ENCODE results near the gene SLC66A2. TPM values are rescaled to one million over a fixed set of nuclear protein-coding genes. Genes with fewer than 3 reads are reported as not detected.

The SLC66A2 gene
- total and polyA plus RNA-seq, 2 donors (not counting 1 experiment from before 2014, with no cell fraction given) = 44.4 to 45.1 TPM

GRCh38 chr18:79962835-79963657, 11.6 kb upstream of the SLC66A2 start:
- peak overlapping the region; percentile 39 for H2AFZ ChIP-seq (ENCODE audit: insufficient read depth, low read depth, low read length, poor library complexity, severe bottlenecking)
- no peaks in the 10 kb centered on the region for H3K27me3 Mint-ChIP-seq
- H3K9me3 ChIP-seq (ENCODE audit: control extremely low read depth in 1 of 3, control insufficient read depth in 2 of 3, insufficient read depth in 1 of 3, low read length in 2 of 3) = peaks cover 0 to 14% (median 0%) of the 10 kb centered on the region in 3 donors
- H3K36me3 ChIP-seq (replicated peaks in 1 of 2; ENCODE audit: control extremely low read depth in 1 of 2, control insufficient read depth in 1 of 2, extremely low read depth in 1 of 2, insufficient read depth in 2 of 2, low read length in 1 of 2) = no peaks in the 10 kb centered on the region
- H3K27ac ChIP-seq (ENCODE audit: low read length in 2 of 2) = no peak overlapping the region
- ChIA-PET POLR2A (no interaction called here), CTCF (interaction anchor here (1.1 kb wide), 1 partner anchor 25 kb away, joined by 3 read pairs; no protein-coding TSS in a partner anchor)
- peaks cover 0 to 6% (median 0%) of the 10 kb centered on the region in 4 experiments for H3K27me3 ChIP-seq (replicated peaks in 1 of 4; ENCODE audit: control extremely low read depth in 1 of 4, control insufficient read depth in 3 of 4, insufficient read depth in 4 of 4, low read length in 3 of 4)
- peaks cover 37% of the 10 kb centered on the region for H3K4me1 Mint-ChIP-seq
- peak overlapping the region; percentile 60 for H3K27ac Mint-ChIP-seq
- peak overlapping the region; percentile 96 for H3K4me2 ChIP-seq (replicated peaks; ENCODE audit: low read depth, low read length, poor library complexity, severe bottlenecking)
- H3K4me1 ChIP-seq (ENCODE audit: control insufficient read depth in 2 of 2, insufficient read depth in 2 of 2, low read length in 2 of 2) = peaks cover 23 to 41% of the 10 kb centered on the region in 2 donors
- DNase-seq = peak; percentile 59
- 77% methylated on average over 16 of the region's 30 CpGs for WGBS (ENCODE audit: insufficient coverage)
- H4K20me1 ChIP-seq (ENCODE audit: control insufficient read depth, insufficient read depth, low read length, poor library complexity, severe bottlenecking) = peaks cover 10% of the 10 kb centered on the region
- peak; percentile 45 for ATAC-seq (ENCODE audit: low read depth)
- intact Hi-C loops (cut with micrococcal nuclease) = loop anchor here (5.0 kb wide), 1 partner anchor 166 kb away; the partner anchor contains the start of gene KCNG2
- H3K4me3 ChIP-seq (ENCODE audit: control extremely low read depth in 1 of 5, extremely low read depth in 1 of 5, insufficient read depth in 1 of 5, low read depth in 2 of 5, low read length in 4 of 5) = peak overlapping the region in 2 of 5 experiments; percentile 18 to 22
- no peak overlapping the region for H3K9ac ChIP-seq (ENCODE audit: low read length)
- TF ChIP-seq EZH2 (IDR thresholded peaks at IDR 0.05; ENCODE audit: borderline replicate concordance, insufficient read depth, low read depth, low read length, poor library complexity, severe bottlenecking) = no peak
- TF ChIP-seq, protein P1, sequence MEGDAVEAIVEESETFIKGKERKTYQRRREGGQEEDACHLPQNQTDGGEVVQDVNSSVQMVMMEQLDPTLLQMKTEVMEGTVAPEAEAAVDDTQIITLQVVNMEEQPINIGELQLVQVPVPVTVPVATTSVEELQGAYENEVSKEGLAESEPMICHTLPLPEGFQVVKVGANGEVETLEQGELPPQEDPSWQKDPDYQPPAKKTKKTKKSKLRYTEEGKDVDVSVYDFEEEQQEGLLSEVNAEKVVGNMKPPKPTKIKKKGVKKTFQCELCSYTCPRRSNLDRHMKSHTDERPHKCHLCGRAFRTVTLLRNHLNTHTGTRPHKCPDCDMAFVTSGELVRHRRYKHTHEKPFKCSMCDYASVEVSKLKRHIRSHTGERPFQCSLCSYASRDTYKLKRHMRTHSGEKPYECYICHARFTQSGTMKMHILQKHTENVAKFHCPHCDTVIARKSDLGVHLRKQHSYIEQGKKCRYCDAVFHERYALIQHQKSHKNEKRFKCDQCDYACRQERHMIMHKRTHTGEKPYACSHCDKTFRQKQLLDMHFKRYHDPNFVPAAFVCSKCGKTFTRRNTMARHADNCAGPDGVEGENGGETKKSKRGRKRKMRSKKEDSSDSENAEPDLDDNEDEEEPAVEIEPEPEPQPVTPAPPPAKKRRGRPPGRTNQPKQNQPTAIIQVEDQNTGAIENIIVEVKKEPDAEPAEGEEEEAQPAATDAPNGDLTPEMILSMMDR (IDR thresholded peaks at IDR 0.05) = peak; percentile 53
- H3K9me3 Mint-ChIP-seq (ENCODE audit: insufficient read depth) = no peaks in the 10 kb centered on the region
- H3K4me3 Mint-ChIP-seq = peak overlapping the region; percentile 74
- no peaks in the 10 kb centered on the region for H3K79me2 ChIP-seq (ENCODE audit: control insufficient read depth, insufficient read depth, low read length)

DNA sequence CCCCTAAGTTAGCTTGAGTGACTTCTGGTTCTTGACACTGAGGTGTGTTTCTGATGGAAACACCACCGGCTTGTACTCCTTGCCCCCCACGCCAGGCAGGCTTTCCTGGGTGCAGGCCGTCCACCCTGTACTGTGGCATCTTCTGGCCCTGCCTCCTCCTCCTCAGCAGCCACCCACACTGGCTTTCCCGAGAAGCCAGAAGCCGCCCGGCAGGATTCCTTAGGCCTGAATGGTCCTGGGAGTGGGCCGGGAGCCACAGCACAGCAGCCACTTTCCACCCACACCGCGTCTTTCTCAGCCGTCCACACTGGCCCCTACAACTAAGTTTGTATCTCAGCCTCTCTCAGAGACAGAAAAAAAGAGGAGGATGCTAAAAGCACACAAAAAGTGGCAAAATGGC, 10.9 kb upstream of the SLC66A2 start:
- ATAC-seq (ENCODE audit: low read depth) (no peak), DNase-seq (no peak)
- peaks cover 10% of the 10 kb centered on the region for H4K20me1 ChIP-seq (ENCODE audit: control insufficient read depth, insufficient read depth, low read length, poor library complexity, severe bottlenecking)
- Mint-ChIP-seq H3K4me3 (no peak overlapping the region), H3K27me3 (no peaks in the 10 kb centered on the region), H3K27ac (no peak overlapping the region), H3K9me3 (ENCODE audit: insufficient read depth) (no peaks in the 10 kb centered on the region), H3K4me1 (peaks cover 36% of the 10 kb centered on the region)
- no peaks in the 10 kb centered on the region for H3K79me2 ChIP-seq (ENCODE audit: control insufficient read depth, insufficient read depth, low read length)
- TF ChIP-seq EZH2 (IDR thresholded peaks at IDR 0.05; ENCODE audit: borderline replicate concordance, insufficient read depth, low read depth, low read length, poor library complexity, severe bottlenecking) = no peak
- TF ChIP-seq, protein P1 (IDR thresholded peaks at IDR 0.05) = no peak
- intact Hi-C loops (cut with micrococcal nuclease) = loop anchor here (5.0 kb wide), 1 partner anchor 165 kb away; the partner anchor contains the start of gene KCNG2
- H3K4me1 ChIP-seq (ENCODE audit: control insufficient read depth in 2 of 2, insufficient read depth in 2 of 2, low read length in 2 of 2) = peaks cover 23 to 41% of the 10 kb centered on the region in 2 donors
- H3K4me3 ChIP-seq (ENCODE audit: control extremely low read depth in 1 of 5, extremely low read depth in 1 of 5, insufficient read depth in 1 of 5, low read depth in 2 of 5, low read length in 4 of 5) = no peak overlapping the region
- no peak overlapping the region for H2AFZ ChIP-seq (ENCODE audit: insufficient read depth, low read depth, low read length, poor library complexity, severe bottlenecking)
- no peaks in the 10 kb centered on the region for H3K36me3 ChIP-seq (replicated peaks in 1 of 2; ENCODE audit: control extremely low read depth in 1 of 2, control insufficient read depth in 1 of 2, extremely low read depth in 1 of 2, insufficient read depth in 2 of 2, low read length in 1 of 2)
- CTCF ChIA-PET = no interaction called here
- H3K9ac ChIP-seq (ENCODE audit: low read length) = no peak overlapping the region
- peaks cover 0 to 6% (median 0%) of the 10 kb centered on the region in 4 experiments for H3K27me3 ChIP-seq (replicated peaks in 1 of 4; ENCODE audit: control extremely low read depth in 1 of 4, control insufficient read depth in 3 of 4, insufficient read depth in 4 of 4, low read length in 3 of 4)
- H3K4me2 ChIP-seq (replicated peaks; ENCODE audit: low read depth, low read length, poor library complexity, severe bottlenecking) = no peak overlapping the region
- H3K27ac ChIP-seq (ENCODE audit: low read length in 2 of 2) = no peak overlapping the region
- POLR2A ChIA-PET = no interaction called here
- peaks cover 0 to 14% (median 0%) of the 10 kb centered on the region in 3 donors for H3K9me3 ChIP-seq (ENCODE audit: control extremely low read depth in 1 of 3, control insufficient read depth in 2 of 3, insufficient read depth in 1 of 3, low read length in 2 of 3)
- 97% methylated on average over 8 of the region's 10 CpGs for WGBS (ENCODE audit: insufficient coverage)

All from B cell (primary cell).